Measurements from ENCODE around the gene CGB7.
"Not testable (repeated sequence)": the region's sequence is repeated elsewhere in the genome, so short reads cannot be mapped to it uniquely, and the experiment has no call there.

DNA sequence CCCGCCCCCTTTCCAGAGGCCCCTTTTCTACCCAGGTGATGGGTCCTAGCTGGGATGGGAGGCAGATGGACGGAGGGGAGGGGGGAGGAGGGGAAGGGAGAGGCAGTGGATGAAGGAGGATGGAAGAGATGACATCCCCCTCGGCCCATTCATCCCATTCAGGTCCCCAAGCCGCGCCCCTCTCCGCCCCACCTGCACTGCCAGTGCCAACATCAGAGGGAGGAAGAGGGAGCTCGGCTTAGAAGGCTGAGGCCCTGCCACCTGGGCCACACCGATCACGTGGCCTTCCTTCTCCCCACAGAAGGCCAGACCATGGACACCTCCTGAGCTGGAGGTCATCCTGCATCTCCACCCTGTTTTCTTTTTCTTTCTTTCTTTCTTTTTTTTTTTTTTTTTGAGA, 28.9 kb downstream of the CGB7 start:
- TF ChIP-seq, protein P1, sequence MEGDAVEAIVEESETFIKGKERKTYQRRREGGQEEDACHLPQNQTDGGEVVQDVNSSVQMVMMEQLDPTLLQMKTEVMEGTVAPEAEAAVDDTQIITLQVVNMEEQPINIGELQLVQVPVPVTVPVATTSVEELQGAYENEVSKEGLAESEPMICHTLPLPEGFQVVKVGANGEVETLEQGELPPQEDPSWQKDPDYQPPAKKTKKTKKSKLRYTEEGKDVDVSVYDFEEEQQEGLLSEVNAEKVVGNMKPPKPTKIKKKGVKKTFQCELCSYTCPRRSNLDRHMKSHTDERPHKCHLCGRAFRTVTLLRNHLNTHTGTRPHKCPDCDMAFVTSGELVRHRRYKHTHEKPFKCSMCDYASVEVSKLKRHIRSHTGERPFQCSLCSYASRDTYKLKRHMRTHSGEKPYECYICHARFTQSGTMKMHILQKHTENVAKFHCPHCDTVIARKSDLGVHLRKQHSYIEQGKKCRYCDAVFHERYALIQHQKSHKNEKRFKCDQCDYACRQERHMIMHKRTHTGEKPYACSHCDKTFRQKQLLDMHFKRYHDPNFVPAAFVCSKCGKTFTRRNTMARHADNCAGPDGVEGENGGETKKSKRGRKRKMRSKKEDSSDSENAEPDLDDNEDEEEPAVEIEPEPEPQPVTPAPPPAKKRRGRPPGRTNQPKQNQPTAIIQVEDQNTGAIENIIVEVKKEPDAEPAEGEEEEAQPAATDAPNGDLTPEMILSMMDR (IDR thresholded peaks at IDR 0.05; ENCODE audit: low read depth, low read length, poor library complexity, severe bottlenecking): not testable (repeated sequence)
- TF ChIP-seq EZH2phosphoT487 (IDR thresholded peaks at IDR 0.05; ENCODE audit: borderline replicate concordance, low read length): not testable (repeated sequence)

All from DOHH2 (cell line).